Mesendoderm (in vitro differentiated cells): ENCODE results near the gene NTHL1.

Experiments
- DNase-seq: peaks from one replicate; pipeline ENCODE4 v3.0.0; 2013
- H2AK5ac ChIP-seq: 2 replicates; pipeline ENCODE4 v1.6.1; 2013; ENCODE audit warnings: low read length, inconsistent platforms
- H2BK120ac ChIP-seq: 2 replicates; pipeline ENCODE4 v1.6.1; 2013; ENCODE audit warnings: low read depth, mild to moderate bottlenecking, low read length, moderate library complexity, mixed read lengths
- H2BK15ac ChIP-seq: replicated peaks from 2 replicates; pipeline ENCODE4 v1.6.1; 2013; ENCODE audit warnings: low read depth, mild to moderate bottlenecking, moderate library complexity
- H2BK5ac ChIP-seq: 2 replicates; pipeline ENCODE4 v1.6.1; 2013; ENCODE audit warnings: low read length, inconsistent platforms
- H3K18ac ChIP-seq: 2 replicates; pipeline ENCODE4 v1.6.1; 2013; ENCODE audit warnings: mild to moderate bottlenecking, low read length, mixed read lengths
- H3K23ac ChIP-seq: one replicate; pipeline ENCODE4 v1.6.1; 2013; ENCODE audit warnings: low read length
- H3K27ac ChIP-seq: 2 replicates; pipeline ENCODE4 v1.5.1; 2013; ENCODE audit warnings: low read depth, mild to moderate bottlenecking, inconsistent platforms, low read length, moderate library complexity
- H3K27me3 ChIP-seq: 2 replicates; pipeline ENCODE4 v1.6.1; 2013; ENCODE audit warnings: low read length, control low read depth, mild to moderate bottlenecking, inconsistent platforms; ENCODE audit not compliant: insufficient read depth, poor library complexity
- H3K36me3 ChIP-seq: 2 replicates; pipeline ENCODE4 v1.6.1; 2013; ENCODE audit warnings: low read length, inconsistent platforms; ENCODE audit not compliant: control insufficient read depth, insufficient read depth
- H3K4ac ChIP-seq: one replicate; pipeline ENCODE4 v1.6.1; 2013; ENCODE audit warnings: low read depth, mild to moderate bottlenecking, low read length, moderate library complexity
- H3K4me1 ChIP-seq: 2 replicates; pipeline ENCODE4 v1.6.1; 2013; ENCODE audit warnings: low read depth, low read length, inconsistent platforms; ENCODE audit not compliant: control insufficient read depth
- H3K4me2 ChIP-seq: 2 replicates; pipeline ENCODE4 v1.6.1; 2013; ENCODE audit warnings: low read length
- H3K4me3 ChIP-seq: 2 replicates; pipeline ENCODE4 v1.5.1; 2013; ENCODE audit warnings: mild to moderate bottlenecking, low read length
- H3K56ac ChIP-seq: one replicate; pipeline ENCODE4 v1.6.1; 2013; ENCODE audit warnings: low read length
- H3K79me1 ChIP-seq: 2 replicates; pipeline ENCODE4 v1.6.1; 2013; ENCODE audit warnings: low read length, inconsistent platforms
- H3K79me2 ChIP-seq: 2 replicates; pipeline ENCODE4 v1.6.1; 2013; ENCODE audit warnings: mild to moderate bottlenecking, low read length; ENCODE audit not compliant: control insufficient read depth, insufficient read depth
- H3K9ac ChIP-seq: 2 replicates; pipeline ENCODE4 v1.6.1; 2013; ENCODE audit warnings: low read length, inconsistent platforms
- H4K5ac ChIP-seq: one replicate; pipeline ENCODE4 v1.6.1; 2013; ENCODE audit warnings: low read length
- H4K8ac ChIP-seq: one replicate; pipeline ENCODE4 v1.6.1; 2013; ENCODE audit warnings: low read depth, mild to moderate bottlenecking, control low read depth, low read length, moderate library complexity
- WGBS: extraction: QIAGEN DNeasy Blood & Tissue Kit; methylation state at CpG from one replicate; pipeline ENCODE4 v1.1.7; 2013; ENCODE audit warnings: low lambda C conversion rate, missing lambda C conversion rate; ENCODE audit not compliant: insufficient coverage; ENCODE audit errors: extremely low coverage; 5-methylcytosine and 5-hydroxymethylcytosine counted together

The NTHL1 gene

DNA sequence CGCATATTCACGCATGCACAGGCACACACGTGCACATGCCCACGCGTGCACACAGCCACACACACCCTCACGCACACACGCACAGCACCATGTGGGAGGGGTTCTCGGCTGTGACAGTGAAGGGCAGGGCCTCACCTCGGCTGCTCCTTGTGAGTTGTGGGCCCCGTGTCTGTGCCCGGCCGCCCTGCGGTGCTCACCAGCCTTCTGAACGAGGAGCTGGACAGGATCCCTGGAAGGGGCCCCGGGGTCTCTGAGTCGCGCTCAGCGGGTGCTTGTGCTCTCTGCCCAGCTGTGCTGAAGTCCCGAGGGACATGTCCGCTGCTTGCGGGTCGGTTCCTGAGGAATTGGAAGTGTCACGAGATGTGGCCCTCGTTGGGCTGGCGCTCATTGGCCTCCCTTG is 16.2 kb upstream of the NTHL1 start:
- H3K36me3 ChIP-seq = no peaks in the 10 kb centered on the region
- no peak overlapping the region for H3K4ac ChIP-seq
- no peak overlapping the region for H4K5ac ChIP-seq
- no peak overlapping the region for H3K4me3 ChIP-seq
- H3K4me2 ChIP-seq = no peak overlapping the region
- H3K4me1 ChIP-seq = no peaks in the 10 kb centered on the region
- H3K27me3 ChIP-seq = no peaks in the 10 kb centered on the region
- H3K23ac ChIP-seq = no peak overlapping the region
- no peak for DNase-seq
- no peak overlapping the region for H2BK120ac ChIP-seq
- H3K9ac ChIP-seq = no peak overlapping the region
- H2BK15ac ChIP-seq = no peak overlapping the region
- no CpG with 5 or more reads among the region's 25 CpGs for WGBS
- no peak overlapping the region for H3K18ac ChIP-seq
- no peak overlapping the region for H2AK5ac ChIP-seq
- H3K79me2 ChIP-seq = no peaks in the 10 kb centered on the region
- H3K27ac ChIP-seq = no peak overlapping the region
- no peak overlapping the region for H4K8ac ChIP-seq
- no peak overlapping the region for H2BK5ac ChIP-seq
- no peak overlapping the region for H3K56ac ChIP-seq
- H3K79me1 ChIP-seq = no peaks in the 10 kb centered on the region

DNA sequence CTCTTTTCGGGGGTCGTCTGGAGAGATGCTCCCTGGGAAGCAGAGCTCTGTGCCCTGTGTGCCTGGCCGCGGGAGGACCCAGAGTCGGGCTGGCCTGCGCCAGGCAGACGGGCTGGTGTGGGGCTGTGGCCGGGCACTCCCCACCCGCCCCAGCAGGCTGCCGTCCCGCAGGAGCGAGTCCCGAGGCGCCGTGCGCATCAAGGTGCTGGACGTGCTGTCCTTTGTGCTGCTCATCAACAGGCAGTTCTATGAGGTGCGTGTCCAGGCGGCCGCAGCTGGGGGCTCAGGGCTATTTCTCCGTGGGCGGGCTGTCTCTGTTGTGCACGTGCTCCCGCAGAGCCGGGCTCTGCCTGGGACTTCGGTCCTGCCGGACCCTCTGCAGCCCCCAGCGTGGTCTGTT is 15.2 kb upstream of the NTHL1 start:
- Histone ChIP-seq H2BK15ac (no peak overlapping the region), H3K18ac (no peak overlapping the region), H3K36me3 (no peaks in the 10 kb centered on the region), H3K4me2 (no peak overlapping the region), H2AK5ac (no peak overlapping the region), H2BK5ac (no peak overlapping the region), H3K27ac (no peak overlapping the region), H3K27me3 (no peaks in the 10 kb centered on the region), H3K56ac (no peak overlapping the region), H3K79me2 (no peaks in the 10 kb centered on the region), H3K9ac (no peak overlapping the region), H3K4ac (no peak overlapping the region), H3K23ac (no peak overlapping the region), H3K4me1 (no peaks in the 10 kb centered on the region), H2BK120ac (no peak overlapping the region), H4K8ac (no peak overlapping the region), H4K5ac (no peak overlapping the region), H3K79me1 (no peaks in the 10 kb centered on the region), H3K4me3 (no peak overlapping the region)
- no CpG with 5 or more reads among the region's 28 CpGs for WGBS
- DNase-seq = no peak

DNA sequence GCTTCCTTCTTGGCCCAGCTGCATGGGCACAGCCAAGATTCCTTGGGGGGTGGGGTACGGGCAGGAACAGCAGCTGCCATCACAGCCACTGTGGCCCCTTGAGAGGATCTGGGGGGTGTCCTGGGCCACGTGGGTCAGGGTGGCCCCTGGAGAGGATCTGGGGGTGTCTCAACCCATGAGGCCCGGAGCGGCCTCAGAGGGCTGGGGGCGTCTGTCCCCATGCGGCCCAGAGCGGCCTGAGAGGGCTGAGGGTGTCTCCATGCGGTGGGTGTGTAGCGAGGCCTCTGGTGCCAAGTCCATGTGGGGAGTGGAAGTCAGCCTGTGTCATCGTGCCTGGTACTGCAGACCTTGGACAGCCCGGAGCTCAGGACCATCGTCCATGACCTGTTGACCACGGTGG is 13.9 kb upstream of the NTHL1 start:
- Histone ChIP-seq H2AK5ac (no peak overlapping the region), H3K27me3 (no peaks in the 10 kb centered on the region), H4K8ac (no peak overlapping the region), H3K18ac (no peak overlapping the region), H2BK5ac (no peak overlapping the region), H3K79me2 (no peaks in the 10 kb centered on the region), H3K4me3 (no peak overlapping the region), H4K5ac (no peak overlapping the region), H3K79me1 (no peaks in the 10 kb centered on the region), H3K9ac (no peak overlapping the region), H2BK120ac (no peak overlapping the region), H2BK15ac (no peak overlapping the region), H3K23ac (no peak overlapping the region), H3K56ac (no peak overlapping the region), H3K4me2 (no peak overlapping the region), H3K27ac (no peak overlapping the region), H3K4ac (no peak overlapping the region), H3K4me1 (no peaks in the 10 kb centered on the region), H3K36me3 (no peaks in the 10 kb centered on the region)
- no peak for DNase-seq
- no CpG with 5 or more reads among the region's 13 CpGs for WGBS

GRCh38 chr16:2061023-2061422 is 13.4 kb upstream of the NTHL1 start:
- Histone ChIP-seq H3K79me2 (no peaks in the 10 kb centered on the region), H3K27me3 (no peaks in the 10 kb centered on the region), H2BK120ac (no peak overlapping the region), H3K4ac (no peak overlapping the region), H2BK15ac (no peak overlapping the region), H3K27ac (no peak overlapping the region), H2BK5ac (no peak overlapping the region), H3K4me2 (no peak overlapping the region), H3K9ac (no peak overlapping the region), H4K8ac (no peak overlapping the region), H3K4me3 (no peak overlapping the region), H2AK5ac (no peak overlapping the region), H4K5ac (no peak overlapping the region), H3K36me3 (no peaks in the 10 kb centered on the region), H3K23ac (no peak overlapping the region), H3K18ac (no peak overlapping the region), H3K79me1 (no peaks in the 10 kb centered on the region), H3K56ac (no peak overlapping the region), H3K4me1 (no peaks in the 10 kb centered on the region)
- DNase-seq = no peak
- no CpG with 5 or more reads among the region's 18 CpGs for WGBS

- Histone ChIP-seq H3K4me3 (no peak overlapping the region), H3K79me1 (no peaks in the 10 kb centered on the region), H2BK15ac (no peak overlapping the region), H3K27me3 (no peaks in the 10 kb centered on the region), H2BK5ac (no peak overlapping the region), H3K9ac (no peak overlapping the region), H3K23ac (no peak overlapping the region), H3K4me1 (no peaks in the 10 kb centered on the region), H3K79me2 (no peaks in the 10 kb centered on the region), H2AK5ac (no peak overlapping the region), H2BK120ac (no peak overlapping the region), H3K36me3 (no peaks in the 10 kb centered on the region), H3K18ac (no peak overlapping the region), H3K4ac (no peak overlapping the region), H4K8ac (no peak overlapping the region), H3K56ac (no peak overlapping the region), H3K4me2 (no peak overlapping the region), H4K5ac (no peak overlapping the region), H3K27ac (no peak overlapping the region)
- no CpG with 5 or more reads among the region's 17 CpGs for WGBS
- DNase-seq = no peak
Measured at GRCh38 chr16:2060346-2060745, 12.7 kb upstream of the NTHL1 start.

- no peak overlapping the region for H4K8ac ChIP-seq
- no peaks in the 10 kb centered on the region for H3K27me3 ChIP-seq
- no peak overlapping the region for H3K27ac ChIP-seq
- H3K56ac ChIP-seq = no peak overlapping the region
- no peaks in the 10 kb centered on the region for H3K4me1 ChIP-seq
- H3K79me2 ChIP-seq = no peaks in the 10 kb centered on the region
- H3K9ac ChIP-seq = no peak overlapping the region
- H2AK5ac ChIP-seq = no peak overlapping the region
- no peaks in the 10 kb centered on the region for H3K36me3 ChIP-seq
- H2BK5ac ChIP-seq = no peak overlapping the region
- H3K23ac ChIP-seq = no peak overlapping the region
- no peak overlapping the region for H3K18ac ChIP-seq
- no peak overlapping the region for H3K4me2 ChIP-seq
- H2BK120ac ChIP-seq = no peak overlapping the region
- no peak overlapping the region for H3K4ac ChIP-seq
- H4K5ac ChIP-seq = no peak overlapping the region
- no peak overlapping the region for H2BK15ac ChIP-seq
- H3K4me3 ChIP-seq = no peak overlapping the region
- no peaks in the 10 kb centered on the region for H3K79me1 ChIP-seq
- WGBS = no CpG with 5 or more reads among the region's 10 CpGs
- DNase-seq = no peak
Measured at GRCh38 chr16:2058872-2059271, 11.2 kb upstream of the NTHL1 start.
